Smooth muscle cell (in vitro differentiated cells): Measurements from ENCODE around the gene GNAI3. TPM values are rescaled to one million over a fixed set of nuclear protein-coding genes. Genes with fewer than 3 reads are reported as not detected.

Experiments
- DNase-seq: peaks from one replicate; lab custom pipeline; 2025; ENCODE audit not compliant: unreplicated experiment; lab: John Stamatoyannopoulos, UW
- H2AFZ ChIP-seq: fragments of 200-600 bp; sonication (generic); 2 replicates; pipeline ENCODE4 v1.6.0; 2016; ENCODE audit warnings: antibody characterized with exemption, low read depth, mild to moderate bottlenecking
- H3F3A ChIP-seq: fragments of 200-600 bp; sonication (generic); 2 replicates; pipeline ENCODE4 v1.6.0; 2017; ENCODE audit warnings: antibody characterized with exemption, low read depth
- H3K27ac ChIP-seq: fragments of 200-600 bp; sonication (generic); 2 replicates; pipeline ENCODE4 v1.5.1; 2016; ENCODE audit warnings: low read depth, mild to moderate bottlenecking
- H3K27me3 ChIP-seq: fragments of 200-600 bp; sonication (generic); 2 replicates; pipeline ENCODE4 v1.6.1; 2016; ENCODE audit warnings: low read depth, mild to moderate bottlenecking
- H3K36me3 ChIP-seq: fragments of 200-600 bp; sonication (generic); 2 replicates; pipeline ENCODE4 v1.5.1; 2016; ENCODE audit warnings: low read depth
- H3K4me1 ChIP-seq: fragments of 200-600 bp; sonication (generic); 2 replicates; pipeline ENCODE4 v1.5.1; 2016; ENCODE audit warnings: low read depth
- H3K4me2 ChIP-seq: fragments of 200-600 bp; sonication (generic); 2 replicates; pipeline ENCODE4 v1.6.0; 2016; ENCODE audit warnings: mild to moderate bottlenecking
- H3K4me3 ChIP-seq: fragments of 200-600 bp; sonication (generic); 2 replicates; pipeline ENCODE4 v1.5.1; 2016; ENCODE audit warnings: mild to moderate bottlenecking
- H3K79me2 ChIP-seq: fragments of 200-600 bp; sonication (generic); 2 replicates; pipeline ENCODE4 v1.6.0; 2016; ENCODE audit warnings: low read depth, mild to moderate bottlenecking
- H3K9ac ChIP-seq: fragments of 200-600 bp; sonication (generic); 2 replicates; pipeline ENCODE4 v1.6.0; 2016; ENCODE audit warnings: low read depth
- H3K9me3 ChIP-seq: fragments of 200-600 bp; sonication (generic); replicated peaks from 2 replicates; pipeline ENCODE4 v1.5.1; 2016; ENCODE audit warnings: low read depth
- H4K20me1 ChIP-seq: fragments of 200-600 bp; sonication (generic); 2 replicates; pipeline ENCODE4 v1.6.0; 2016; ENCODE audit warnings: low read depth
- CTCF ChIP-seq: fragments of 200-600 bp; sonication (generic); IDR thresholded peaks from 2 replicates; pipeline ENCODE4 v1.5.1; 2017; ENCODE audit warnings: borderline replicate concordance, mild to moderate bottlenecking, antibody characterized with exemption; ENCODE audit not compliant: insufficient read depth, poor library complexity, severe bottlenecking
- WGBS: methylation state at CpG from one replicate; pipeline ENCODE4 v1.1.7; 2016; ENCODE audit warnings: low lambda C conversion rate; 5-methylcytosine and 5-hydroxymethylcytosine counted together
- polyA plus RNA-seq: library from polyadenylated mRNA; unstranded; fragments of >200 nt; fragmentation: Nextera tagmentation; extraction: Ambion mirVana; gene quantifications from 2 replicates; pipeline ENCODE4 v1.2.1, GENCODE V29; 2016
- total RNA-seq: library from RNA; depleted of rRNA; stranded (reverse); fragments of >200 nt; gene quantifications from 2 replicates; pipeline ENCODE4 v1.2.3, GENCODE V29; 2014

GNAI3 gene
- total and polyA plus RNA-seq, 2 experiments from 2014 or later, result 11.4 to 15.4 TPM

- Histone ChIP-seq H2AFZ (peak overlapping the region; percentile 82), H3K9ac (no peak overlapping the region), H3K79me2 (no peaks in the 10 kb centered on the region), H3K4me1 (no peaks in the 10 kb centered on the region), H3K4me2 (peak overlapping the region; percentile 63), H3F3A (no peaks in the 10 kb centered on the region), H3K27me3 (no peaks in the 10 kb centered on the region), H3K4me3 (peak overlapping the region; percentile 15), H3K9me3 (no peaks in the 10 kb centered on the region), H3K27ac (no peak overlapping the region), H4K20me1 (no peaks in the 10 kb centered on the region), H3K36me3 (no peaks in the 10 kb centered on the region)
- TF ChIP-seq CTCF, result peak; percentile 90
- WGBS, result 22% methylated on average over 12 of the region's 12 CpGs
- peak; percentile 65 for DNase-seq
Measured at GRCh38 chr1:109532365-109533136, 15.9 kb upstream of the GNAI3 start.

- DNase-seq, result no peak
- Histone ChIP-seq H3K4me3 (no peak overlapping the region), H3K4me1 (no peaks in the 10 kb centered on the region), H2AFZ (no peak overlapping the region), H3K27ac (no peak overlapping the region), H3K4me2 (no peak overlapping the region), H3K9me3 (no peaks in the 10 kb centered on the region), H3K27me3 (no peaks in the 10 kb centered on the region), H3K9ac (no peak overlapping the region), H3F3A (no peaks in the 10 kb centered on the region), H3K79me2 (no peaks in the 10 kb centered on the region), H4K20me1 (no peaks in the 10 kb centered on the region), H3K36me3 (no peaks in the 10 kb centered on the region)
- no peak for TF ChIP-seq CTCF
- 91% methylated on average over 1 of the region's 1 CpG for whole genome bisulfite sequencing
Measured at GRCh38 chr1:109534307-109534858, 14.0 kb upstream of the GNAI3 start.

- H3K4me3 ChIP-seq, result no peak overlapping the region
- H3K79me2 ChIP-seq, result no peaks in the 10 kb centered on the region
- H3K4me1 ChIP-seq, result no peaks in the 10 kb centered on the region
- no peak overlapping the region for H3K9ac ChIP-seq
- no peak overlapping the region for H3K4me2 ChIP-seq
- WGBS, result 55% methylated on average over 4 of the region's 4 CpGs
- H2AFZ ChIP-seq, result no peak overlapping the region
- no peaks in the 10 kb centered on the region for H3F3A ChIP-seq
- no peak overlapping the region for H3K27ac ChIP-seq
- no peak for DNase-seq
- TF ChIP-seq CTCF, result no peak
- H3K36me3 ChIP-seq, result no peaks in the 10 kb centered on the region
- no peaks in the 10 kb centered on the region for H3K9me3 ChIP-seq
- no peaks in the 10 kb centered on the region for H3K27me3 ChIP-seq
- no peaks in the 10 kb centered on the region for H4K20me1 ChIP-seq
Measured at GRCh38 chr1:109535481-109535880, 12.9 kb upstream of the GNAI3 start.
